Upper lobe of left lung (tissue), 6 donors: ENCODE measurements around the gene ATL1. TPM values are rescaled to one million over a fixed set of nuclear protein-coding genes. Genes with fewer than 3 reads are reported as not detected.

Source experiments
- ATAC-seq, 2 donors: fragments of 200-7000 bp; cut with Tn5 transposase; one replicate each; pipeline ENCODE4 v1.9.1; 2022; ENCODE audit warnings: mild to moderate bottlenecking in 2 of 2, moderate library complexity in 2 of 2; ENCODE audit not compliant: low FRiP score in 2 of 2
- DNase-seq, 2 donors: peaks; one replicate each; pipeline ENCODE4 v3.0.0-alpha.2; 2019 to 2020
- H3K27ac ChIP-seq, 4 donors: fragments of 200-600 bp; sonication (generic); one replicate each; pipeline ENCODE4 v1.5.1; 2016 to 2019
- H3K27me3 ChIP-seq, 4 donors: fragments of 200-600 bp; sonication (generic); one replicate each; pipeline ENCODE4 v1.5.1; 2017 to 2019
- H3K36me3 ChIP-seq, 4 donors: fragments of 200-600 bp; sonication (generic); one replicate each; pipeline ENCODE4 v1.5.1; 2016 to 2019
- H3K4me1 ChIP-seq, 4 donors: fragments of 200-600 bp; sonication (generic); one replicate each; pipeline ENCODE4 v1.5.1; 2018 to 2019
- H3K4me3 ChIP-seq, 4 donors: fragments of 200-600 bp; sonication (generic); one replicate each; pipeline ENCODE4 v1.5.1; 2017 to 2019; ENCODE audit warnings: mild to moderate bottlenecking in 2 of 4, moderate library complexity in 1 of 4
- H3K9me3 ChIP-seq, 4 donors: fragments of 200-600 bp; sonication (generic); one replicate each; pipeline ENCODE4 v1.5.1; 2018 to 2019
- CTCF ChIP-seq, 6 experiments: fragments of 450-650 bp in 4 of 6; fragments of 200-600 bp in 2 of 6; sonication (generic) in 2 of 6; IDR thresholded peaks; one replicate each; pipeline ENCODE4 v1.5.1; 2016 to 2019; ENCODE audit warnings: antibody characterized with exemption in 6 of 6
- EP300 ChIP-seq, 4 donors: sonication (generic); formaldehyde crosslinking; IDR thresholded peaks; one replicate each; pipeline ENCODE4 v1.5.1; 2017; ENCODE audit warnings: antibody characterized with exemption in 4 of 4, control low read depth in 2 of 4
- POLR2A ChIP-seq, 4 donors: fragments of 450-650 bp; IDR thresholded peaks; one replicate each; pipeline ENCODE4 v1.5.1; 2016 to 2017; ENCODE audit warnings: antibody characterized with exemption in 4 of 4, mild to moderate bottlenecking in 2 of 4
- POLR2AphosphoS5 ChIP-seq, 2 donors: sonication (generic); formaldehyde crosslinking; IDR thresholded peaks; one replicate each; pipeline ENCODE4 v1.5.1; 2017; ENCODE audit warnings: antibody characterized with exemption in 2 of 2
- WGBS, 2 donors: methylation state at CpG; one replicate each; pipeline ENCODE4 v1.1.5; 2017 to 2018; 5-methylcytosine and 5-hydroxymethylcytosine counted together
- small RNA-seq, 4 donors: library from RNA; depleted of rRNA; stranded (forward); fragments of <200 nt; gene quantifications; one replicate each; pipeline ENCODE3, GENCODE V24; 2016
- total RNA-seq, 6 donors: library from RNA; depleted of rRNA in 4 of 6; stranded (reverse); fragments of >200 nt in 4 of 6; gene quantifications; one replicate each; pipeline versions ENCODE4 v1.1.0 to v1.2.1, GENCODE V29; 2016 to 2021
- donor health status: DM: no; HTN: no; CAD: no; lungs with moderate emphysema.
- donor health status: DM: no; HTN: yes; CAD: no; lungs with severe emphysema.

The ATL1 gene
- total RNA-seq, 6 donors from 2014 or later: 1.3 to 7.9 (median 5.3) TPM

GRCh38 chr14:50676814-50677516 is 117.0 kb downstream of the ATL1 start:
- Histone ChIP-seq H3K4me3 (no peak overlapping the region), H3K27ac (peak overlapping the region in 3 of 4 donors; percentile 15 to 62 (median 28)), H3K27me3 (no peaks in the 10 kb centered on the region), H3K4me1 (peaks cover 0 to 15% (median 9%) of the 10 kb centered on the region in 4 donors), H3K36me3 (no peaks in the 10 kb centered on the region), H3K9me3 (no peaks in the 10 kb centered on the region)
- DNase-seq: no peak
- TF ChIP-seq CTCF (IDR thresholded peaks at IDR 0.05) (no peak), POLR2AphosphoS5 (IDR thresholded peaks at IDR 0.05) (no peak), POLR2A (IDR thresholded peaks at IDR 0.05) (no peak), EP300 (IDR thresholded peaks at IDR 0.05) (no peak)
- no peak for ATAC-seq
- 74 to 80% methylated on average over 7 of the region's 7 CpGs for WGBS, 2 donors

- WGBS, 2 donors: 16 to 25% methylated on average over 5 of the region's 5 CpGs
- Histone ChIP-seq H3K36me3 (no peaks in the 10 kb centered on the region), H3K27ac (peak overlapping the region in 3 of 4 donors; percentile 15 to 62 (median 28)), H3K4me1 (peaks cover 0 to 15% (median 9%) of the 10 kb centered on the region in 4 donors), H3K27me3 (no peaks in the 10 kb centered on the region), H3K4me3 (no peak overlapping the region), H3K9me3 (no peaks in the 10 kb centered on the region)
- TF ChIP-seq EP300 (IDR thresholded peaks at IDR 0.05) (no peak), CTCF (IDR thresholded peaks at IDR 0.05) (no peak), POLR2AphosphoS5 (IDR thresholded peaks at IDR 0.05) (no peak), POLR2A (IDR thresholded peaks at IDR 0.05) (no peak)
- DNase-seq (no peak), ATAC-seq (peak in 1 of 2 donors; percentile 60)
Measured at GRCh38 chr14:50677527-50678063, 117.7 kb downstream of the ATL1 start.

- Histone ChIP-seq H3K9me3 (no peaks in the 10 kb centered on the region), H3K4me1 (peaks cover 0 to 15% (median 9%) of the 10 kb centered on the region in 4 donors), H3K4me3 (no peak overlapping the region), H3K27me3 (no peaks in the 10 kb centered on the region), H3K36me3 (no peaks in the 10 kb centered on the region), H3K27ac (peak overlapping the region in 2 of 4 donors; percentile 28 to 62)
- ATAC-seq (no peak), DNase-seq (no peak)
- WGBS, 2 donors: 68 to 86% methylated on average over 5 of the region's 5 CpGs
- TF ChIP-seq POLR2AphosphoS5 (IDR thresholded peaks at IDR 0.05) (no peak), EP300 (IDR thresholded peaks at IDR 0.05) (no peak), POLR2A (IDR thresholded peaks at IDR 0.05) (no peak), CTCF (IDR thresholded peaks at IDR 0.05) (no peak)
Measured at GRCh38 chr14:50678163-50678562, 118.2 kb downstream of the ATL1 start.

GRCh38 chr14:50679674-50680073 is 119.7 kb downstream of the ATL1 start:
- no peak for TF ChIP-seq POLR2AphosphoS5 (IDR thresholded peaks at IDR 0.05)
- TF ChIP-seq POLR2A (IDR thresholded peaks at IDR 0.05): no peak
- TF ChIP-seq CTCF (IDR thresholded peaks at IDR 0.05): no peak
- no peak for TF ChIP-seq EP300 (IDR thresholded peaks at IDR 0.05)
- no peaks in the 10 kb centered on the region for H3K9me3 ChIP-seq
- no peak for DNase-seq
- peaks cover 0 to 15% (median 9%) of the 10 kb centered on the region in 4 donors for H3K4me1 ChIP-seq
- ATAC-seq: no peak
- H3K27ac ChIP-seq: no peak overlapping the region
- H3K36me3 ChIP-seq: no peaks in the 10 kb centered on the region
- no peak overlapping the region for H3K4me3 ChIP-seq
- no peaks in the 10 kb centered on the region for H3K27me3 ChIP-seq

Small RNA genes within 50 kb of the gene (small RNA-seq; reads per million reads assigned to genes)
- gene RN7SL452P (0 reads per million in 4 donors), gene SNRPGP1 (0 reads per million in 4 donors)

Other genes starting within 250 kb of the ATL1 start
- 10 to 100 TPM in 1 of 6 donors, 1 to 10 TPM in 5; 1.1 to 10.1 (median 4.6) TPM for gene L2HGDH, start 247.9 kb upstream of the ATL1 start, total RNA-seq
- gene DMAC2L, start 247.8 kb upstream of the ATL1 start, total RNA-seq: 10 to 100 TPM; 13.5 to 23.7 (median 21.6) TPM
- gene CDKL1, start 163.3 kb upstream of the ATL1 start, total RNA-seq: 10 to 100 TPM; 24.6 to 44.7 (median 30.1) TPM
- gene MAP4K5, start 27.6 kb upstream of the ATL1 start, total RNA-seq: 100 to 1,000 TPM in 2 of 6 donors, 10 to 100 TPM in 4; 44.5 to 131 (median 80.0) TPM
- 10 to 100 TPM; 29.3 to 63.9 (median 34.3) TPM for gene SAV1, start 108.2 kb downstream of the ATL1 start, total RNA-seq